ENCODE measurements around the gene AZGP1. TPM values are rescaled to one million over a fixed set of nuclear protein-coding genes. Genes with fewer than 3 reads are reported as not detected.
"Not testable (repeated sequence)": the region's sequence is repeated elsewhere in the genome, so short reads cannot be mapped to it uniquely, and the experiment has no call there.

AZGP1 gene
- polyA plus RNA-seq, 12 donors: 0.57 to 1.6 (median 0.69) TPM; not detected in 3

- DNase-seq: no peak
These were observed 24.4 kb upstream of the AZGP1 start for GRCh38 chr7:100000239-100000638.

DNA sequence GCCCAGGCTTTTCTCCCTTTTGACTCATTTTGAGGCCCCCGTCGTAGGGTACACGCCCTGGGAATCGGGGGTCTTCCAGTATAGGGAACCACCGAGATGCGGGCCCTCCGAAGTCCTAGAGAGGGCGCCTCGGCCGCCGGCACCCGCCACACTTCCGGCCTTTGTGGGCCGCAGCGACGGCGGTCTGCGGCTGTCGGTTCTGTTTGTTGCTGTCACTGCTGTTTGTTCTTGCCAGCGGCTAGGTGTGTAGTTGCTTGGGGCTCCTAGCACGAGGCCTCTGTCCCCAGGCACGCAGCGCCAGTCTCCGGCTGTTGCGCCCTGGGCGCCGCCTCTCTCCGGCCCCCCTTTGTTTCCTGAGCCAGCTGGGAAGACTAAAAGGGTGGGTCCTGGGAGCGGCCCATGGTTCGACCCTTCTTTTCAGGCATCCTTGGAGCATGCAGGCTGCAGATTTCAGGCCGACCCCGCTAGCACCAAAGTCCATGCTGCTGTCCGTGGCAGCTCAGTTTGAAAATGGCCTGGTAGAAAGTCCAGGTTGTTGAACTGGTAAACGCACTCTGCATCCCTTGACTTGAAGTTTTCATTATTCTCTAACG, 21.8 kb upstream of the AZGP1 start:
- DNase-seq: peak; percentile 64

DNA sequence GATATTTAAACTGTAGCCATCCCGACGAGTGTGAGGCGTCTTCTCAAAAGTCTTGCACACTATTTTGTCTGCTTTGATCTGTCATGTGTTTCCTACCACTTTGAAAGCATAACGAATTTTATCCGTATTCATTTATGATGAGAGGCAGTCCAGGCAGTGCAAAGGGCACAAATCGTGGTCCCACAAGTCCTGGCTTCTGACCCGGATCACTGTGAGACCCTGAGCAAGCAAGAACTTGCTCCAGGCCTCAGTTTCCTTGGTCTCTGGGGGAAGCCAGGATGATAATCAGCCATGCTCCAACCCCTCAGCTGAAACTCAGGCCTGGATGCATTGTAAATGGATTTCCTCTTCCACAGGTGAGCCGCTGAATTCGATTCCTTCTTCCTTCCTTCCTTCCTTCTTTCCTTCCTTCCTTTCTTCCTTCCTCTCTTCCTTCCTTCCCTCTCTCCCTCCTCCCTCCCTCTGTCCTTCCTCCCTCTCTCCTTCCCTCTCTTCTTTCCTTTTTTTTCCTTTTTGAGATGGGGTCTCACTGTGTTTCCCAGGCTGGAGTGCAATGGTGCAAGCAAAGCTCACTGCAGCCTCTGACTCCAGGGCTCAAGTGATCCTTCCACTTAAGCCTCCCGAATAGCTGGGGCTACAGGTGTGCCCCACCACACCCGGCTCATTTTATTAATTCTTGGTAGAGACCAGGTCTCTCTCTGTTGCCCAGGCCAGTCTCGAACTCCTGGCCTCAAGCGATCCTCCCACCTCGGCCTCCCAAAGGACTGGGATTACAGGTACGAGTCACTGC, 21.1 kb upstream of the AZGP1 start:
- no peak for DNase-seq

- no peak for DNase-seq
These were observed 19.0 kb upstream of the AZGP1 start for GRCh38 chr7:99994819-99995218.

- DNase-seq: no peak
These were observed 16.7 kb upstream of the AZGP1 start for GRCh38 chr7:99992330-99993038.

GRCh38 chr7:99991543-99991942, 15.7 kb upstream of the AZGP1 start:
- not testable (repeated sequence) for DNase-seq

GRCh38 chr7:99990460-99990852, 14.6 kb upstream of the AZGP1 start:
- DNase-seq: no peak

GRCh38 chr7:99987846-99988245, 12.0 kb upstream of the AZGP1 start:
- DNase-seq: no peak

- not testable (repeated sequence) for DNase-seq
These were observed 11.5 kb upstream of the AZGP1 start for GRCh38 chr7:99987306-99987705.

DNA sequence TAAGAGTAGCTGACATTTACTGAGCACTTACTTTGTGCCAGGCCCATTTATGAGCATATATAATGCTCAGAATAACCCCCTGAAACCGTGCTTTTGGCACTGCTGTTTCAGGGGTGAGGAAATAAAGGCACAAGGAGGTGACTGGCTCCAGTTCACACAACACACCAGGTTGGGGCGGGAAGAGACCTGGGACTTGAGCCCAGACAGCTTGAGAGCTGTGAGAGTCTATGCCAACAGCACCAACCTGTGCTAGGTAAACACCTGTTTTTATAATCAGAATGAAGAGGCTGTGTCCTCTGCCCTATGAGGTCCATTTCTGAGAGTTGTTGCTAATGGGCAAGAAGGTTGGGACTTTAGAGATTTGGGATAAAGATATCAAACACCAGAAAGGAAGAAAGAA, 8.8 kb upstream of the AZGP1 start:
- DNase-seq: no peak

GRCh38 chr7:99981066-99981465, 5.2 kb upstream of the AZGP1 start:
- DNase-seq: not testable (repeated sequence)

- not testable (repeated sequence) for DNase-seq
These were observed 4.6 kb upstream of the AZGP1 start for GRCh38 chr7:99980448-99980872.

- DNase-seq: not testable (repeated sequence)
These were observed 4.0 kb upstream of the AZGP1 start for GRCh38 chr7:99979814-99980225.

DNA sequence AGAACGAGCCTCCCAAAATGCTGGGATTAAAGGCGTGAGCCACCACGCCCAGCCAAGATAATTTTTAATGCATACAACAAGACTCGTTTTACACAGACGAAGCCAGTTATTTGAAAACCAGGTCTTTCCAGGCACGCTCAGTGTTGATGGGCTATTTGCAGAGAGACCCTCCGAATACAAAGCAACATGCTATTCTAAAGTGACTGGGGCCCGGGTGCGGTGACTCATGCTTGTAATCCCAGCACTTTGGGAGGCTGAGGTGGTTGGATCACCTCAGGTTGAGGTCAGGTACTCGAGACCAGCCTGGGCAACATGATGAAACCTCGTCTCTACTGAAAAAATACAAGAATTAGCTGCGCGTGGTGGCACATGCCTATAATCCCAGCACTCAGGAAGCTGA, 795 bp upstream of the AZGP1 start:
- DNase-seq: no peak

DNA sequence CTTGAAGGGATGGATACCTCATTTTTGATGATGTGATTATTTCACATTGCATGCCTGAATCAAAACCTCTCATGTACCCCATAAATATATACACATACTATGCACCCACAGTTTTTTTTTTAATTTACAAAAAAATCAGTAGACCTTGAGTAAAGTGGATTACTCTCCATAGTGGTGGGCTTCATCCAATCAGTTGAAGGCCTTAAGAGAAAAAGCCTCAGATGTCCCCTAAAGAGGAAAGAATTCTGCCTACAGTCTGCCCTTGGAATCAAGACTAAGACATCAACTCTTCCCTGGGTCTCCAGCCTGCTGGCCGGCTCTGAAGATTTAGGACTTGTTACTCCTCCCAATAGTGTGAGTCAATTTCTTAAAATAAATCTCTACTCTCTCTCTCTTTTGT, 1.1 kb downstream of the AZGP1 start:
- DNase-seq: no peak

DNA sequence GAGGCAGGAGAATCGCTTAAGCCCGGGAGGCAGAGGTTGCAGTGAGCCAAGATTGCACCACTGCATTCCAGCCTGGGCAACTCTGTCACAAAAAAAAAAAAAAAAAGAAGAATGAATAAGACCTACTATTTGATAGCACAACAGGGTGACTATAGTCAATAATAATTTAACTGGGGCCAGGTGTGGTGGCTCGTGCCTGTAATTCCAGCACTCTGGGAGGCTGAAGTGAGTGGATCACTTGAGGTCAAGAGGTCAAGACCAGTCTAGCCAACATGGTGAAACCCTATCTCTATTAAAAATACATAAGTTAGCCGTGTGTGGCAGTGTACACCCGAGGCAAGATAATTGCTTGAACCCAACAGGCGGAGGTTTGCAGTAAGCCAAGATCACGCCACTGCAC, 2.0 kb downstream of the AZGP1 start:
- DNase-seq: not testable (repeated sequence)

DNA sequence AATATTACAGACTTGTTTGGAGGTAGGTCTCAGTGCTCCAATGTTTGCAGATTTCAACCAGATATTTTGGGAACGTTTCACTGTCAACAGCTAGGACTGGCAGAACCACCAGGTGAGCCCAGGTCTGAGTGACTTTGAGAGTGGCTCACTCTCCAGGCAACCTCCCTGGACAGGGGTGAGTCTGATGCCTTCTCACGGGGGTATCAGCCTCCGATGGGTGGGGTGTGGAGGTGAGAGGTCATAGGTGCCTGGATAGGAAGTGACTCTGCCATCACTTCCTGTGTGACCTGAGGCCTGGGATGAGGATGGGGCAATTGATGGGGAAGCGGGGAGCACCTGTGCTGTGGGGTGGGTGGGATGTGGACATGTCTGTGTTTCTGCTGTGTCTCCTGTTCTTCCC, 4.6 kb downstream of the AZGP1 start:
- DNase-seq: no peak

- DNase-seq: not testable (repeated sequence)
These were observed 6.0 kb downstream of the AZGP1 start for GRCh38 chr7:99969813-99970212.

- no peak for DNase-seq
These were observed 6.5 kb downstream of the AZGP1 start for GRCh38 chr7:99969298-99969697.

- DNase-seq: no peak
These were observed 17.1 kb downstream of the AZGP1 start for GRCh38 chr7:99958564-99959227.

GRCh38 chr7:99955247-99955646, 20.6 kb downstream of the AZGP1 start:
- DNase-seq: no peak

GRCh38 chr7:99954643-99955042, 21.2 kb downstream of the AZGP1 start:
- DNase-seq: not testable (repeated sequence)

Data from muscle of arm (tissue), 12 donors.